K562 (cell line): ENCODE data around the gene AHI1. TPM values are rescaled to one million over a fixed set of nuclear protein-coding genes. Genes with fewer than 3 reads are reported as not detected.

Experiments used
- BHLHE40 ChIP-seq: IDR thresholded peaks from 2 replicates; pipeline ENCODE4 v1.6.1; 2011; ENCODE audit warnings: low read length, improper control_type of control experiment
- CXXC5 ChIP-seq: fragments of 250-450 bp; sonication (Bioruptor Pico); IDR thresholded peaks from 2 replicates; pipeline ENCODE4 v1.8.0; 2022; ENCODE audit warnings: inconsistent platforms, mild to moderate bottlenecking, moderate library complexity
- DPF2 ChIP-seq: fragments of 450-650 bp; IDR thresholded peaks from 2 replicates; pipeline ENCODE4 v1.6.1; 2016
- FOXM1 ChIP-seq, 2 experiments: fragments of 450-650 bp in 1 of 2; sonication (generic) in 1 of 2; formaldehyde crosslinking in 1 of 2; IDR thresholded peaks; 2 replicates each; pipeline versions ENCODE4 v1.6.1 to v1.9.0; 2017 to 2022; ENCODE audit warnings: low read depth in 2 of 2, mild to moderate bottlenecking in 2 of 2, missing genetic modification reagents in 1 of 2, moderate library complexity in 1 of 2
- HOXB6 ChIP-seq: fragments of 250-450 bp; sonication (Bioruptor Pico); IDR thresholded peaks from 2 replicates; pipeline ENCODE4 v1.5.1; 2022; ENCODE audit warnings: mild to moderate bottlenecking, borderline replicate concordance
- MAFF ChIP-seq: IDR thresholded peaks from 2 replicates; pipeline ENCODE4 v1.6.1; 2012; ENCODE audit warnings: low read length, improper control_type of control experiment
- NELFE ChIP-seq: IDR thresholded peaks from 2 replicates; pipeline ENCODE4 v1.6.1; 2011; ENCODE audit warnings: mild to moderate bottlenecking; ENCODE audit not compliant: insufficient read depth, insufficient read length
- NFRKB ChIP-seq: fragments of 450-650 bp; IDR thresholded peaks from 2 replicates; pipeline ENCODE4 v1.6.1; 2016; ENCODE audit warnings: low read depth
- NUFIP1 ChIP-seq: fragments of 450-650 bp; IDR thresholded peaks from 2 replicates; pipeline ENCODE4 v1.6.1; 2018; ENCODE audit not compliant: partially characterized antibody
- PHB ChIP-seq: fragments of 250-450 bp; sonication (Bioruptor Pico); IDR thresholded peaks from 2 replicates; pipeline ENCODE4 v1.5.0; 2021
- PHF21A ChIP-seq: fragments of 450-650 bp; IDR thresholded peaks from 2 replicates; pipeline ENCODE4 v1.6.1; 2017; ENCODE audit warnings: low read depth, borderline replicate concordance
- SP1 ChIP-seq: sonication (generic); formaldehyde crosslinking; IDR thresholded peaks from 2 replicates; pipeline ENCODE4 v1.8.1; 2022; ENCODE audit warnings: mild to moderate bottlenecking, missing genetic modification reagents
- TAF9B ChIP-seq: fragments of 450-650 bp; IDR thresholded peaks from 2 replicates; pipeline ENCODE4 v1.6.1; 2018; ENCODE audit warnings: mild to moderate bottlenecking; ENCODE audit not compliant: partially characterized antibody
- TEAD1 ChIP-seq, 2 experiments: fragments of 450-650 bp in 1 of 2; sonication (generic) in 1 of 2; formaldehyde crosslinking; IDR thresholded peaks; 2 replicates each; pipeline versions ENCODE4 v1.4.0 to v1.8.0; 2020 to 2022; ENCODE audit warnings: mild to moderate bottlenecking in 2 of 2, missing genetic modification reagents in 1 of 2
- ZEB2 ChIP-seq: fragments of 450-650 bp; IDR thresholded peaks from 2 replicates; pipeline ENCODE4 v1.6.1; 2016
- ZNF3 ChIP-seq: fragments of 250-450 bp; sonication (Bioruptor Pico); IDR thresholded peaks from 2 replicates; pipeline ENCODE4 v1.5.0; 2021; ENCODE audit warnings: mild to moderate bottlenecking, moderate library complexity
- polyA plus RNA-seq, 8 experiments: library from polyadenylated mRNA; depleted of rRNA in 4 of 8; stranded (reverse) in 5 of 8; unstranded in 3 of 8; fragments of >200 nt; fragmentation: Nextera tagmentation in 2 of 8; fragmentation: Illumina TruSeq in 1 of 8; extraction: Ambion mirVana in 2 of 8; extraction: Trizol in 1 of 8; gene quantifications; 2 replicates each; pipeline versions ENCODE4 v1.2.1 to v1.2.3, GENCODE V29; 2011 to 2014; ENCODE audit warnings: inconsistent platforms in 1 of 8, missing spikeins in 1 of 8
- total RNA-seq, 7 experiments: library from RNA; depleted of rRNA in 6 of 7; stranded (reverse); fragments of >200 nt in 6 of 7; fragmentation: Illumina TruSeq in 2 of 7; extraction: Trizol in 2 of 7; gene quantifications; 2 replicates each; pipeline versions ENCODE4 v1.2.1 to v1.2.3, GENCODE V29; 2011 to 2021; ENCODE audit warnings: low replicate concordance in 1 of 7
- TF ChIP-seq, protein P1 (sequence below): fragments of 150-350 bp; IDR thresholded peaks from 2 replicates; pipeline ENCODE4 v1.6.1; 2014; ENCODE audit warnings: low read depth, mild to moderate bottlenecking, low read length, borderline replicate concordance
- TF ChIP-seq, protein P2 (sequence below): sonication (generic); formaldehyde crosslinking; IDR thresholded peaks from 2 replicates; pipeline ENCODE4 v1.8.0; 2023; ENCODE audit warnings: missing genetic modification reagents, mild to moderate bottlenecking, borderline replicate concordance

AHI1 gene
- total and polyA plus RNA-seq, 9 of the 15 experiments (the other 6 are each of a cell fraction or from before 2014, with no cell fraction given): 24.7 to 54.9 (median 32.2) TPM

DNA sequence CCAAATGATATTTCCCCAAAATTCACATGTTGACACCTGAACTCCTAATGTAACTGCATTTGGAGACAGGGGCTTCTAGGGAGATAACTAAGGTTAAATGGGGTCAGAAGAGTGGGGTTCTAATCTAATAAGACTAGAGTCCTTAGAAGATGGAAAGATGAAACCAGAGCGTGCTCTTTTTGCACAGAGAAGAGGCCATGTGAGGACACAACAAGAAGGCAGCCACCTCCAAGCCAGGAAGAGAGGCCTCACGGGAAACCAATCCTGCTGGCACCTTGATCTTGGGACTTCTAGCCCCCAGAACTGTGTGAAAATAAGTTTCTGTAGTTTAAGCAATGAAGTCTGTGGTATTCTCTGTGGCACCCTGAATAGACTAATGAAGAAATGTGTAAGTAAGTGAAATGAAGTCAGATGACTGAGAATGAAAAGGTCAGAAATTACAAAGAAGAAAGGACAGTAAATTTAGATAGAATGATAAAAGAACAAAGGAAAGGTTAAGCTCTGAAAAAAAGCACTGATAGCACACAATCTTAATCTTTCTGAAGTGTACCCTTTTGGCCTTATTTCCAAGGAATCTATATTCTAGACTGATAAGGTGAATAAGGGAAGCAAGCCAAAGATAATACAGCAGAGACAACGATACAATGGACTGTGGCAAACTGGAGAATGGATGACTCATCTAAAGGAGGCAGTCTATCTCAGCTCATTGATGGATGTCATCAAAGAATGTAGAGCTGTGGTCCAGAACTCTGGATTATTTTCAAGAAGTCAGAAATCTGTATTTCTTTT lies 206.1 kb downstream of the AHI1 start (continued):
- TF ChIP-seq ZEB2 (peak; percentile 77), HOXB6 (CRISPR knock-in tag) (no peak), PHB (CRISPR knock-in tag) (no peak), NUFIP1 (no peak), TAF9B (peak; percentile 36), MAFF (no peak; the same call in 1 of the 2 replicates), DPF2 (peak; percentile 86), PHF21A (no peak), SP1 (CRISPR knock-in tag) (no peak), BHLHE40 (no peak), TEAD1 (CRISPR knock-in tag; IDR thresholded peaks at IDR 0.05) (peak; percentile 62 to 73; a peak in 2 of 4 replicates), ZNF3 (CRISPR knock-in tag) (no peak), FOXM1 (IDR thresholded peaks at IDR 0.05; ENCODE audit: low read depth) (peak; percentile 32; the same call in 1 of the 2 replicates), FOXM1 (CRISPR knock-in tag; IDR thresholded peaks at IDR 0.05; ENCODE audit: low read depth) (no peak), CXXC5 (CRISPR knock-in tag) (peak; percentile 27; the same call in 1 of the 2 replicates), NELFE (no peak), NFRKB (no peak)
- TF ChIP-seq, protein P1, sequence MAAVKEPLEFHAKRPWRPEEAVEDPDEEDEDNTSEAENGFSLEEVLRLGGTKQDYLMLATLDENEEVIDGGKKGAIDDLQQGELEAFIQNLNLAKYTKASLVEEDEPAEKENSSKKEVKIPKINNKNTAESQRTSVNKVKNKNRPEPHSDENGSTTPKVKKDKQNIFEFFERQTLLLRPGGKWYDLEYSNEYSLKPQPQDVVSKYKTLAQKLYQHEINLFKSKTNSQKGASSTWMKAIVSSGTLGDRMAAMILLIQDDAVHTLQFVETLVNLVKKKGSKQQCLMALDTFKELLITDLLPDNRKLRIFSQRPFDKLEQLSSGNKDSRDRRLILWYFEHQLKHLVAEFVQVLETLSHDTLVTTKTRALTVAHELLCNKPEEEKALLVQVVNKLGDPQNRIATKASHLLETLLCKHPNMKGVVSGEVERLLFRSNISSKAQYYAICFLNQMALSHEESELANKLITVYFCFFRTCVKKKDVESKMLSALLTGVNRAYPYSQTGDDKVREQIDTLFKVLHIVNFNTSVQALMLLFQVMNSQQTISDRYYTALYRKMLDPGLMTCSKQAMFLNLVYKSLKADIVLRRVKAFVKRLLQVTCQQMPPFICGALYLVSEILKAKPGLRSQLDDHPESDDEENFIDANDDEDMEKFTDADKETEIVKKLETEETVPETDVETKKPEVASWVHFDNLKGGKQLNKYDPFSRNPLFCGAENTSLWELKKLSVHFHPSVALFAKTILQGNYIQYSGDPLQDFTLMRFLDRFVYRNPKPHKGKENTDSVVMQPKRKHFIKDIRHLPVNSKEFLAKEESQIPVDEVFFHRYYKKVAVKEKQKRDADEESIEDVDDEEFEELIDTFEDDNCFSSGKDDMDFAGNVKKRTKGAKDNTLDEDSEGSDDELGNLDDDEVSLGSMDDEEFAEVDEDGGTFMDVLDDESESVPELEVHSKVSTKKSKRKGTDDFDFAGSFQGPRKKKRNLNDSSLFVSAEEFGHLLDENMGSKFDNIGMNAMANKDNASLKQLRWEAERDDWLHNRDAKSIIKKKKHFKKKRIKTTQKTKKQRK: no peak
- TF ChIP-seq, protein P2, sequence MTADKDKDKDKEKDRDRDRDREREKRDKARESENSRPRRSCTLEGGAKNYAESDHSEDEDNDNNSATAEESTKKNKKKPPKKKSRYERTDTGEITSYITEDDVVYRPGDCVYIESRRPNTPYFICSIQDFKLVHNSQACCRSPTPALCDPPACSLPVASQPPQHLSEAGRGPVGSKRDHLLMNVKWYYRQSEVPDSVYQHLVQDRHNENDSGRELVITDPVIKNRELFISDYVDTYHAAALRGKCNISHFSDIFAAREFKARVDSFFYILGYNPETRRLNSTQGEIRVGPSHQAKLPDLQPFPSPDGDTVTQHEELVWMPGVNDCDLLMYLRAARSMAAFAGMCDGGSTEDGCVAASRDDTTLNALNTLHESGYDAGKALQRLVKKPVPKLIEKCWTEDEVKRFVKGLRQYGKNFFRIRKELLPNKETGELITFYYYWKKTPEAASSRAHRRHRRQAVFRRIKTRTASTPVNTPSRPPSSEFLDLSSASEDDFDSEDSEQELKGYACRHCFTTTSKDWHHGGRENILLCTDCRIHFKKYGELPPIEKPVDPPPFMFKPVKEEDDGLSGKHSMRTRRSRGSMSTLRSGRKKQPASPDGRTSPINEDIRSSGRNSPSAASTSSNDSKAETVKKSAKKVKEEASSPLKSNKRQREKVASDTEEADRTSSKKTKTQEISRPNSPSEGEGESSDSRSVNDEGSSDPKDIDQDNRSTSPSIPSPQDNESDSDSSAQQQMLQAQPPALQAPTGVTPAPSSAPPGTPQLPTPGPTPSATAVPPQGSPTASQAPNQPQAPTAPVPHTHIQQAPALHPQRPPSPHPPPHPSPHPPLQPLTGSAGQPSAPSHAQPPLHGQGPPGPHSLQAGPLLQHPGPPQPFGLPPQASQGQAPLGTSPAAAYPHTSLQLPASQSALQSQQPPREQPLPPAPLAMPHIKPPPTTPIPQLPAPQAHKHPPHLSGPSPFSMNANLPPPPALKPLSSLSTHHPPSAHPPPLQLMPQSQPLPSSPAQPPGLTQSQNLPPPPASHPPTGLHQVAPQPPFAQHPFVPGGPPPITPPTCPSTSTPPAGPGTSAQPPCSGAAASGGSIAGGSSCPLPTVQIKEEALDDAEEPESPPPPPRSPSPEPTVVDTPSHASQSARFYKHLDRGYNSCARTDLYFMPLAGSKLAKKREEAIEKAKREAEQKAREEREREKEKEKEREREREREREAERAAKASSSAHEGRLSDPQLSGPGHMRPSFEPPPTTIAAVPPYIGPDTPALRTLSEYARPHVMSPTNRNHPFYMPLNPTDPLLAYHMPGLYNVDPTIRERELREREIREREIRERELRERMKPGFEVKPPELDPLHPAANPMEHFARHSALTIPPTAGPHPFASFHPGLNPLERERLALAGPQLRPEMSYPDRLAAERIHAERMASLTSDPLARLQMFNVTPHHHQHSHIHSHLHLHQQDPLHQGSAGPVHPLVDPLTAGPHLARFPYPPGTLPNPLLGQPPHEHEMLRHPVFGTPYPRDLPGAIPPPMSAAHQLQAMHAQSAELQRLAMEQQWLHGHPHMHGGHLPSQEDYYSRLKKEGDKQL (CRISPR knock-in tag): no peak
